Transverse colon (tissue), 4 donors: Measurements from ENCODE around the gene NBAS. TPM values are rescaled to one million over a fixed set of nuclear protein-coding genes. Genes with fewer than 3 reads are reported as not detected.

Experiments
- DNase-seq: peaks from one replicate; pipeline ENCODE4 v3.0.0-alpha.2; 2019
- H3K27ac ChIP-seq, 4 donors: fragments of 200-600 bp; sonication (generic); 2 replicates each; pipeline ENCODE4 v1.5.1; 2016 to 2018; ENCODE audit warnings: inconsistent platforms in 4 of 4
- H3K27me3 ChIP-seq: fragments of 200-600 bp; sonication (generic); 2 replicates; pipeline ENCODE4 v1.5.1; 2017; ENCODE audit warnings: inconsistent platforms
- H3K36me3 ChIP-seq, 4 donors: fragments of 200-600 bp; sonication (generic); 2 replicates each; pipeline ENCODE4 v1.5.1; 2017 to 2019; ENCODE audit warnings: inconsistent platforms in 4 of 4
- H3K4me1 ChIP-seq, 4 donors: fragments of 200-600 bp; sonication (generic); 2 replicates each; pipeline ENCODE4 v1.5.1; 2017 to 2020; ENCODE audit warnings: inconsistent platforms in 4 of 4
- H3K4me3 ChIP-seq, 4 donors: fragments of 200-600 bp; sonication (generic); 1 replicate in 1 of 4; 2 replicates in 3 of 4; pipeline versions ENCODE4 v1.5.1 to v1.6.1; 2017 to 2019; ENCODE audit warnings: inconsistent platforms in 4 of 4
- H3K9me3 ChIP-seq, 2 donors: fragments of 200-600 bp; sonication (generic); 2 replicates each; pipeline ENCODE4 v1.5.1; 2017 to 2019; ENCODE audit warnings: inconsistent platforms in 2 of 2
- EP300 ChIP-seq: sonication (generic); formaldehyde crosslinking; IDR thresholded peaks from one replicate; pipeline ENCODE4 v1.6.1; 2017; ENCODE audit warnings: antibody characterized with exemption, low read depth
- POLR2A ChIP-seq: fragments of 450-650 bp; IDR thresholded peaks from one replicate; pipeline ENCODE4 v1.6.1; 2016; ENCODE audit warnings: antibody characterized with exemption, mild to moderate bottlenecking, moderate library complexity
- POLR2AphosphoS5 ChIP-seq, 3 donors: sonication (generic); formaldehyde crosslinking; IDR thresholded peaks; one replicate each; pipeline ENCODE4 v1.6.1; 2016; ENCODE audit warnings: antibody characterized with exemption in 3 of 3
- WGBS, 2 donors: methylation state at CpG; one replicate each; pipeline ENCODE4 v1.1.5; 2018; ENCODE audit warnings: low coverage in 1 of 2; 5-methylcytosine and 5-hydroxymethylcytosine counted together
- in situ Hi-C, 4 donors: fragments of 200-750 bp; cut with MboI; loops; one replicate each; pipeline versions ENCODE4 v1.15.0 to v1.15.1; 2017; ENCODE audit warnings: low sequenced_read_pairs in 3 of 4, low pct_ligation_motif_present in 1 of 4, low pct_unique_long_range_greater_than_20kb in 1 of 4
- intact Hi-C: fragments of 100-400 bp; cut with DNase I; formaldehyde crosslinking; loops from one replicate; pipeline ENCODE4 v1.15.1; 2023; ENCODE audit warnings: low total_unique reads
- total RNA-seq, 4 donors: library from RNA; depleted of rRNA; stranded (reverse); fragments of >200 nt; gene quantifications; one replicate each; pipeline ENCODE4 v1.1.0, GENCODE V29; 2016
- TF ChIP-seq, protein P1 (sequence below), 5 experiments: fragments of 200-600 bp in 3 of 5; fragments of 450-650 bp in 2 of 5; sonication (generic) in 3 of 5; IDR thresholded peaks; 1 replicate in 2 of 5; 2 replicates in 3 of 5; pipeline ENCODE4 v1.5.1; 2016 to 2017; ENCODE audit warnings: antibody characterized with exemption in 5 of 5, inconsistent platforms in 3 of 5, mild to moderate bottlenecking in 2 of 5, moderate library complexity in 1 of 5

NBAS gene
- total RNA-seq, 4 donors from 2014 or later = 30.6 to 43.2 (median 34.5) TPM

DNA sequence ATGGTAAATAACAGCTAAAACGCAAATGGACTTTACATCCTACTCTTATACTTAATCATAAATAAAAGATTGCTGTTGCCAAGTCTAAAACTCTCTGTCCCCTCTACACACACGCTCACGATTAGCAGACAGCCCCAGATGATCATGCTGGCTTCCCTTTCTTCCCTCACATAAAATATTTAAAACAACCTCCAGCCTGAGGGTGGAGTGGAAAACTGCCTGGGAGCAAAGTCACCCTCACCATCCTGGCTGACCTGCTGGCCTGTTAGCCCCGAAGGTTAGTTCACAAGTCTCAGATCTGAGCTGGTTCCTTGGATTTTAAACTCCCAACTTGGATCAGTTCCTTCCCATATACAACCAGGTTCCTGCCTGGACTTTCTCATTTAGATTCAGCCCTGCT lies 288.2 kb downstream of the NBAS start:
- no peak for DNase-seq
- 82 to 92% methylated on average over 3 to 4 of the region's 4 CpGs for WGBS, 2 donors

DNA sequence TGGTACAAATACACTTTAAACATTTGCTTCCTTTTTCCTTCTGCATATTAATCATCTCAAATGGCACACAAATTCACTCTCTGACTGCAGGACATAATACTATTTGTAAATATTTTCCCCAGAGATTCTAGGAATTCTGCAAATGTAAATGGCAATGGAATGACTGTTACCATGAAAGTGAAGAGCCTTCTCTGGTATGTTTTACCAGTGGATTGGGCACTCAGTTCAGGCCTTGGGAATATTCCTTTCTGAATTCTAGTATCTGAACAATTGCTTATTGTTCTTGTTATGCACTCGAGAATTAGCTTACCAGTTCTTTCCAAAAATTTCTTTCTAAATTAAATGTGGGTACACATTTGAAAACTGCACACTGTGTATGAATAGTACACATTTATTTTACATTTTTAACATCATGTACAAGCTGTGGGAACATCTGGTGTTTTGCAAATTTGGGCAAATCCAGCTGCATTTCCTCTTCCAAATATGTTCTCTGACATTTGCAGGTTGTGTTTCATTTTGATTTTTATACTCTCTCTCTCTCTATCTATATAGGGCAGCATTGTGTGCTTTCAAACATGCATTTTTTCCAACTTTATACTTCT lies 289.1 kb downstream of the NBAS start:
- intact Hi-C loops (no loop called here), in situ Hi-C loops (no loop called here)
- no peak overlapping the region for H3K27ac ChIP-seq
- WGBS, 2 donors = 70 to 72% methylated on average over 1 of the region's 1 CpG
- H3K36me3 ChIP-seq = peaks cover 0 to 13% (median 0%) of the 10 kb centered on the region in 4 donors
- TF ChIP-seq, protein P1, sequence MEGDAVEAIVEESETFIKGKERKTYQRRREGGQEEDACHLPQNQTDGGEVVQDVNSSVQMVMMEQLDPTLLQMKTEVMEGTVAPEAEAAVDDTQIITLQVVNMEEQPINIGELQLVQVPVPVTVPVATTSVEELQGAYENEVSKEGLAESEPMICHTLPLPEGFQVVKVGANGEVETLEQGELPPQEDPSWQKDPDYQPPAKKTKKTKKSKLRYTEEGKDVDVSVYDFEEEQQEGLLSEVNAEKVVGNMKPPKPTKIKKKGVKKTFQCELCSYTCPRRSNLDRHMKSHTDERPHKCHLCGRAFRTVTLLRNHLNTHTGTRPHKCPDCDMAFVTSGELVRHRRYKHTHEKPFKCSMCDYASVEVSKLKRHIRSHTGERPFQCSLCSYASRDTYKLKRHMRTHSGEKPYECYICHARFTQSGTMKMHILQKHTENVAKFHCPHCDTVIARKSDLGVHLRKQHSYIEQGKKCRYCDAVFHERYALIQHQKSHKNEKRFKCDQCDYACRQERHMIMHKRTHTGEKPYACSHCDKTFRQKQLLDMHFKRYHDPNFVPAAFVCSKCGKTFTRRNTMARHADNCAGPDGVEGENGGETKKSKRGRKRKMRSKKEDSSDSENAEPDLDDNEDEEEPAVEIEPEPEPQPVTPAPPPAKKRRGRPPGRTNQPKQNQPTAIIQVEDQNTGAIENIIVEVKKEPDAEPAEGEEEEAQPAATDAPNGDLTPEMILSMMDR (IDR thresholded peaks at IDR 0.05) = no peak
- TF ChIP-seq POLR2A = no peak
- no peak for TF ChIP-seq POLR2AphosphoS5 (IDR thresholded peaks at IDR 0.05)
- TF ChIP-seq EP300 = no peak
- H3K9me3 ChIP-seq = no peaks in the 10 kb centered on the region
- H3K27me3 ChIP-seq = no peaks in the 10 kb centered on the region
- DNase-seq = no peak
- H3K4me3 ChIP-seq = no peak overlapping the region
- H3K4me1 ChIP-seq = peaks cover 0 to 3% (median 0%) of the 10 kb centered on the region in 4 donors

More for the DNA sequence above, 288.2 kb downstream of the NBAS start:
- Histone ChIP-seq H3K36me3 (peaks cover 0 to 13% (median 0%) of the 10 kb centered on the region in 4 donors), H3K27me3 (no peaks in the 10 kb centered on the region), H3K9me3 (no peaks in the 10 kb centered on the region), H3K4me1 (peaks cover 0 to 3% (median 0%) of the 10 kb centered on the region in 4 donors), H3K4me3 (no peak overlapping the region), H3K27ac (no peak overlapping the region)
- no peak for TF ChIP-seq POLR2AphosphoS5 (IDR thresholded peaks at IDR 0.05)
- no peak for TF ChIP-seq POLR2A
- no peak for TF ChIP-seq EP300
- TF ChIP-seq, protein P1 (IDR thresholded peaks at IDR 0.05) = no peak
- in situ Hi-C loops (no loop called here), intact Hi-C loops (no loop called here)

DNA sequence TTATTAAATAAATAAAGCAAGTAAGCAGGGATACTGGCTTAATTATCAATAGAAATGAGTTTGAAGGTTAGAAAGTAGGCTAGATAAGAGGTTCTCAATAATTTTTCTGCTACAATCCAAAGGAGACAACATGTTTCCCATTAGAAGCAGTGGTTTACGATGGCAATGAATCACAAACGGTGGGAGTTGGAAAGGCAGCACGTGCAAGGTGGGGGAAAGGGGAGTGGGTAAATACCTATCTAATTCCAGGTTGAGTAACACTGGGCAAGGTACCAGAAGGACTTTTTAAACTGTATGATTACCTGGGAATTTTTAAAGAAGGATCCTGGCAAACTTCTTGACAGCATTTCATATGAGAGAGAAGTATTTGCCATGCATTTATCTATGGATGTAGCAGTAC lies 289.9 kb downstream of the NBAS start:
- WGBS, 2 donors = 65 to 67% methylated on average over 3 of the region's 3 CpGs
- no peak overlapping the region for H3K4me3 ChIP-seq
- in situ Hi-C loops (no loop called here), intact Hi-C loops (no loop called here)
- no peak overlapping the region for H3K27ac ChIP-seq
- no peaks in the 10 kb centered on the region for H3K9me3 ChIP-seq
- TF ChIP-seq, protein P1 (IDR thresholded peaks at IDR 0.05) = no peak
- no peak for TF ChIP-seq EP300
- TF ChIP-seq POLR2A = no peak
- no peak for TF ChIP-seq POLR2AphosphoS5 (IDR thresholded peaks at IDR 0.05)
- H3K27me3 ChIP-seq = no peaks in the 10 kb centered on the region
- H3K4me1 ChIP-seq = peaks cover 0 to 3% (median 0%) of the 10 kb centered on the region in 4 donors
- H3K36me3 ChIP-seq = peaks cover 0 to 13% (median 0%) of the 10 kb centered on the region in 4 donors
- DNase-seq = no peak

DNA sequence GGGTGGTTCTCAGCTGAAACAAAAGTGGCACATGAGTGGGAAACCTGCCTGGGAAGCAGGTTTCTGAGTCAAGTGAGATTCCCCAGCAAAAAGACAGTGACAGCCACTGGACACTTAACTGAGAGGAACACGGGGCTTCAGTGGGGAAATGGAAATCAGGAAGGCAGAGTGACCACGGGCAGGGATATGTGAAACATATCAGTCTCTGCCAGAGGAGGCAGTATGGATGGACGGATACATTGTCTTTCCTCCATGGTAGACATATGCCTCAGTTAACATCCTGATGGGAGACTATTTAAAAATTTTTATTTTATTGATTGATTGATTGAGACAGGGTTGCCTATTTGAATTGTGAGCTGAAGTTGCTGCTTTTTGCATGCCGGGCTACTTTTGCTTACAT lies 292.1 kb downstream of the NBAS start:
- Histone ChIP-seq H3K27ac (no peak overlapping the region), H3K9me3 (no peaks in the 10 kb centered on the region), H3K4me3 (no peak overlapping the region), H3K27me3 (no peaks in the 10 kb centered on the region), H3K36me3 (no peaks in the 10 kb centered on the region), H3K4me1 (peaks cover 0 to 3% (median 0%) of the 10 kb centered on the region in 4 donors)
- TF ChIP-seq EP300 (no peak), POLR2AphosphoS5 (IDR thresholded peaks at IDR 0.05) (no peak), POLR2A (no peak)
- TF ChIP-seq, protein P1 (IDR thresholded peaks at IDR 0.05) = no peak
- intact Hi-C loops (no loop called here), in situ Hi-C loops (no loop called here)
- DNase-seq = no peak
- WGBS, 2 donors = 90 to 96% methylated on average over 4 of the region's 4 CpGs
